Measurements from ENCODE around the gene SYNDIG1.

The SYNDIG1 gene

DNA sequence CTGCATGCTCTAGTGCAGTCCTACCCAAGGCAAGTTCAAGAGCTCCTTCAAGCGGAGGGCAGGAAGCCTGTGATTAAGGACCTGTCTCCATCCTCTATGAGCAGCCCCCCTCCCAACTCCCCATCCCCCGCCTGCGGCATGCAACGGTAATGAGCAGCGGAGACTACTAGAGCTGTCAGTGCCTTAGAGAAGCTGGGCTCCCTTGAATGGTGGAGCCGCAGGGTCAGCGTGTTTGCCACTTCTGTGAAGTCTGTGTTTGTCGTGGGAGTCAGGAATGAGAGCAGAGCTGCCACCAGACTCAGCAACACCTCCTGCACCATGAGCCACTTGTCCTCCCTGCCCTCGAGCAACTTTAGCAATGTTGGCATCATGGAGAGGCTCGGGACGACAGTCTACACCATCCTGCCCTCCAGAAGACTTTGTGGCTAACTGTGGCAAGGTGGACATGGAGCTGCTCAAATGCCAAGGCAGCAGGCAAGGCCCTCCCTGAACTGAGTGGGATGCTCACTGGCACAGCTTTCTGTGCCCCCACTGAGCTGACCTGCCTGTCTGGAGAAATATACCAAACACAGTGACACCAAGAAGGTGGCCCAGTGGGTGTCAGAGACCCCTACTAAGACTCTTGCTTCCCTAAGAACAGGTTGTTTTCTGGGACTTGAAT, 23.8 kb upstream of the SYNDIG1 start:
- intact Hi-C loops (cut with DNase I), result no loop called here
- peak in 1 of 10 donors; percentile 15 for DNase-seq

DNA sequence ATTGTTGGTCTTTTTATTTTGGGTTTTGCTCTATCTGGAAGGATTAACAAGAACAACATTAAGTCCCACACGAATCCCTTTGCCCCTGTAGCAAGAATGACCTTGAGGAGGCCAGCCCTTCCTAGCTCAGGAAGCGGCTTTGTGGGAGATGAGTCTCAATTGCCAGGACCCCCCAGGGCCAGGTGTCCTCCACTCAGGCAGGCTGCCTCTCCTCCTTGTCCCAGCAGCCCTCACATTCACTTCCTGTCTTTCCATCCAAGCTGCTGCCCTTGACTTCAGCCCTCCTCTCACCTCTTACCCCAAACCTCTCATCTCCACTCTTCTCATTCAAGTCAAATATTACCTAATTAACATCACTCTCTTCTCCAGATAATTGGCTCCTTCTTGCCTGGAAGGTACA, 22.6 kb upstream of the SYNDIG1 start:
- DNase-seq, result peak in 1 of 10 donors; percentile 5
- intact Hi-C loops (cut with DNase I), result no loop called here

DNA sequence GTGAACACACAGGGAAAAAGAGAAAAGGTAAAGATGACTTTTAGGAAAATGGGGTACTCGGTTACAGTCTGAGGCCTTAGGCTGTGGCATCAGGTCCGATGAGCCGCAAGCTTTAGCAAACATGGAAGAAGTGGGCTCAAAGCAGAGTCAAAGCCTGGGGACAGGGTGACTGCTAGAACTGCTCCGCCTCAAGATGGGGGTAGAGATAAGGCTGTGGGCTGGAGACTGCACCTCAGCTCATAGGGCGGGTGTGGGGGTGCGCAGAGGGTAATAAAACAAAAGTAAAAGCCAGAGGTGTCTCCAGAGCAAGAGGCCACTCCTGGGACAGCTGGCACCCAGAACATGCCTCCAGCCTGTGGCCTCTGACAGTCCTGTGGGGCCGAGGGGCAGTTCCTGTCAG, 21.3 kb upstream of the SYNDIG1 start:
- intact Hi-C loops (cut with DNase I), result no loop called here
- DNase-seq, result peak in 1 of 10 donors; percentile 9

DNA sequence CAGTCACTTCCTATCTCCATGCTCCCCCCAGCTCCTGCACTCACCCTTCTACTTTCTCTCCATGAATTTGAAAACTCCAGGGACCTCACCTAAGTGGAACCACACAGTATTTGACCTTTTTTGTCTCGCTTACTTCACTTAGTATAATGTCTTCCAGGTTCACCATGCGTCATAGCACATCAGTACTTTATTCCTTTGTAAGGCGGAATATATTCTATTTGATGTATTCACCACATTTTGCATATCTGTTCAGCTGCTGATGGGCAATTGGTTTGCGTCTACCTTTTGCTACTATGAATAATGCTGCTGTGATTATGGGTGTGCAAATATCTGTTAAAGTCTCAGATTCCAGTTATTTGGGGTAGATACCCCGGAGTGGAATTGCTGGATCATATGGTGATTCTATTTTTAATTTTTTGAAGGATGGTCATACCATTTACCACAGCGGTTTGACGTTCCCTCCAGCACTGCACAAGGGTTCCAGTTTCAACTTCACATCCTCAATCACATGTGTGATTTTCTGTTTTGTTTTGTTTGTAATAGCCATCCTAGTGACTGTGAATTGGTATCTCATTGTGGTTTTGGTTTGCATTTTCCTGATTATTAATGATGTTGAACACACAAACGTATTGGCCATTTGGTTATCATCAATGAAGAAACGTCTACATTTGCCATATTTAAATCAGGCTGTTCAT, 20.3 kb upstream of the SYNDIG1 start:
- no peak for DNase-seq
- intact Hi-C loops (cut with DNase I), result no loop called here

DNA sequence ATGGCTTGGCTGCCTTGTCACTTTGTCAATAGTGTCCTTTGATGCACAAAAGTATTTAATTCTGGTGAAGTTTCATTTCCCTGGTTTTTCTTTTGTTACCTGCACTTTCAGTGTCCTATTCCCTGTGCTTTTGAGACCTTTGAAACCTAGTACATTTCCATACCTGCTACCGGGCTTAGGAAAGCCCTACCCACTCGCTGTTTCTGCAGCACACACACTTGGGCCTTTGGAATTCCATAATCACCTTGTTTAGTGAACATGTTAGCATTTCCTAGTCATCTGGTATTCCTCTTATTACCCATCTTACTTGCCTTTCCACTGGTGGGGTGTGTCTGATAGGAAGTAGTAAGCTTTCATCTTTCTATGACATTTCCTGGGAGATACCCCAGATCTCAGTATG, 19.3 kb upstream of the SYNDIG1 start:
- no peak for DNase-seq
- intact Hi-C loops (cut with DNase I), result no loop called here

DNA sequence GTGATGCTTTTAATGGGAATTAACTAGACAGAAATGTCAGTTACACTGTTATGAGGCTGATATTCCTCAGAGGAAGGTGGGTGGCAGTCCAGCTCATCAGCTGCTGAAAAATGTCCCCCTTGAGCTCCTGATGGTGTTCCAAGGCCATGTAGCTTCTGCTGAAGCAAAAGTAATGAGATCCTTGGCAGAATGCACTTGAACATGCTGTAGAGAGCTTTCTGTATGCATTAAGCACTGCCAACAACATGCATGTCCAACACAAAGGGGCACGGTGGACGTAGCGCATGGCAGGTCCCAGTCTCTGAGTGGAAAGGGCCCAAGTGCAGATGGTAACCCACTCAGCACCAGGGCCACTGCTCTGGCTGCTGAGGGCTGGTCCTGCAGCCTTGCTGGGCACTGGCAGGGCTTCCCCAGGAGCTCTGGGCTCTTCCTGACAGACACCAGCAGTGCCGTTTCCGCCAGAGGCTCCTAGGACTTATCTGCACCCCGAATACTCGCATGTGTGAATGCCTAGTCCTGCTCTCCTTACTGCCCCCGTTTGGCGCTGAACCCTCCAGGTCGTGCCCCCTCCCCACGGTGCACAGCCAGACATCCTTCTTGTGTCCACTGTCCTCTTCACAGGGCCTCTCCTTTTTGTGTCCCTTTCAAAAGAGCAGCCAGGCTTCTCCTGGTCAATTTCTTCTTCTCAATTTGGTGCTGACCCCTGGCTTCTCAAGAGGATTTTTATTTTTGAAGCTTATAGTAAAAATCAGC, 18.6 kb upstream of the SYNDIG1 start:
- intact Hi-C loops (cut with DNase I), result no loop called here
- peak in 1 of 10 donors; percentile 12 for DNase-seq

DNA sequence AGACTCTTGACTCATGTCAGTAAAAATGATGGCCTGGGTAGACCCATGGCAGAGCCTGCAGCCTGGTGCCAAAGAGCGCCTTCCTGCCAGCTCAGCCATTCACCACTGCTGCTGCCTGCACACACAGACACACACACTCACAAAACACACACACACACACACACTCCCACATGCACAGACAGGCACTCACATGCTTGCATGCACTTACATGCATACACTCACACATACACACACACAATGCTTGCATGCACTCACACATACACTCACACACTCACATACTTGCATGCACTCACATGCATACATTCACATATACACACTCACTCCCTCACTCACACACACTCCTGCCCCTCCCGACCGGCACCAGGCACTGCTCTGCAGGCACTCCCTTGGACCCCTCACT, 18.0 kb upstream of the SYNDIG1 start:
- peak in 1 of 10 donors; percentile 7 for DNase-seq
- intact Hi-C loops (cut with DNase I), result no loop called here

DNA sequence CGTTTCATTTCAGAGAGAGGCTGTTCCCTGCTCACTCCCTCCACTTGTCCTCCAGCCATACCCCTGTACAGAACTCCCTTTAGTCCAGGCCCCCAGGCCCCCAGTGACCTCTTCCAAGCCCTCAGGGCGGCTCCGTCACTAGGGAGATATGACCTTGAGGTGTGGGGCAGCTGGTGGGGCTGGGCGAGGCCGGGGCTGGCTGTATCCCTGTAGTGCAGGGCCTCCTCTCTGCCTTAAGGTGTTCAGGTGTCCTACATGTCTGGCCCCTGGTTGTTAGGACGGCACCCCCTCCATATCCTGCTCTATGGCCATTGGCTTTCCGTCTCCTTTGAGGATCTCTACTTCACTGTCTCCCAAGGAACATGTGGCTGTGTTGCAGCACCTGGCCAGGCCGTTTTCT, 17.4 kb upstream of the SYNDIG1 start:
- intact Hi-C loops (cut with DNase I), result no loop called here
- DNase-seq, result peak in 1 of 10 donors; percentile 7

DNA sequence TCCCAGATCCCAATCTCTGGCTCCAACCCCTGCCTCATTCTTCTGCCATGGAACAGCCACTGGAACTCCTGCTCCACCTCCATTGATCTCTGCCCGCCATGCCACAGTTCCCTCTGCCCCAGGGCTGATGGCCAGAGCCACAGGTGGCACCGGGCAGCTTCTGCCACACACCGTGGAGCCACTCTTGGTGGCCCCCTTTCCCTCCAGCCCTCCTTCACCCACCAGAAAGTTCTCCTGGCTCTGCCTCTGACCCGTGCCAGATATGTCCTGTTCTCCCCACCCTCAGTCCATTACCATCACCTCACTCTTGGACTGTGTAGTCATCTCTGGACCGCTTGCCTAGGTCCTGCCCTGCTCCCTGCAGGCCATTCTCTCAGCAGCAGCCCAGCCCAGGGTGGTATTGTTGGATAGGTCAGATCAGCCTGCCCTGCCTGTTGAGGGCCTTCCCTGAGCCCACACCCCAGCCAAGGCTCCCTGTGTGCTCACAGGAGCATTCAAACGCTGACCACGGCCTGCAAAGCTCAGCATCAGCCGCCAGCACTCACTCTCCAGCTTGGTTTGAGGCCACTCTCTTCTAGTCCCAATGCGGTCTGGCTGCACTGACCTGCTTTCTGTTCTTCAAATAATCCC, 16.8 kb upstream of the SYNDIG1 start:
- peak in 1 of 10 donors; percentile 15 for DNase-seq
- intact Hi-C loops (cut with DNase I), result no loop called here

DNA sequence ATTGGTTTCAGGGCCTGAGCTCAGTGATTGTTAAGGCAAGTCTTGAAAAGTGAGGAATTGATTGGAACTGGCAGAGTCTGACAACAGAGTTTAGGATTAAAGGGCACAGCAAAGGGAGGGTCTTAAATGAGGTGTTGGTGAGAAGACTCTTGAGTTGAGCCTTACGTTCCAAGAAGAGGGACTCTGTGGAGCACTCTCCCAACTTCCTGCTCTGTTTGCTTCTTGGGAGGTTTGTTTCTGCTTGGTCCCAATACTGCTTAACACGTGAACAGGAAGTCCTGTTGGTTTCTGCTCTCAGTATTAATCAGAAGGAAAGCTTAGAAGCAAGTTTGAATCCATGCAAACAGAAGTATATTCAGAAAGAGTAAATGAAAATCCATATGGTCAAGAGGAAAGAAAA, 15.6 kb upstream of the SYNDIG1 start:
- intact Hi-C loops (cut with DNase I), result no loop called here
- peak in 1 of 10 donors; percentile 11 for DNase-seq

DNA sequence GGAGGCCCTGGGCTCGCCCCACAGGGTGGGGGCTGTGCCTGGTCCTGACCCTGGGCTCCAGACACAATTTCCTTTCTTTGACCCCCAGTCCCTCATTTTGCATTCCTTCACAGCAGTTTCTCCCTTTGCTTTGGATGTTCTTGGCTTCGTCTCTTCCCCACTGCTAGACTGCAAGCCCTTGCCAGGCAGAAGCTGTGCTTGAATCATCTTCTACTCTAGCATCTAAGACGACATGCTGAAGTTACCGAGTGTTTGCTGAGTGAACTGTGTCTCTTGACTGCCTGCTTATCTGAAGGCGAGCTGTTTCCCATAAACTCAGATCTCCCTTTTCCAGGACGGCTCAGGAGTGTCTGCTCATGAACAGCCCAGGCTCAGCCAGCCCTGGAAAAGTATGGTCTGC, 14.3 kb upstream of the SYNDIG1 start:
- DNase-seq, result peak in 1 of 10 donors; percentile 13
- intact Hi-C loops (cut with DNase I), result no loop called here

DNA sequence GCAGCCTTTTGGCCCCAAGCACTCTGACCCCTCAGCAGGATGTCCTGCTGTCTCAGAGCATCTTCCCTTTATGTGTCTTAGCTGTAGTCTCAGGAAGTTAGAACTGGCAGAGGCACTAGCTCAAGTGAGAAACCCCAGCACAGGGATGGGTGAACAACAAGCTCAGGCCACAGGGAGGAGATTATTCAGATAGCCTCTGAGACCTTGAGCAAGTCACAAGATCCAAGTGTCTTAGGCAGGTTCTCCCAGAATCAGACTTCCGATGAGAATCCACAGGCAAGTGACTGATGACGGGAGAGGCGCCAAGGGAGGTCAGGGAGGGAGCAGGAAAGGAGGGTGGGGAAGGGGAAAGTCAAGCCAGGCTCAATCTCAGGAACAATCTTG, 13.0 kb upstream of the SYNDIG1 start:
- DNase-seq, result peak in 1 of 10 donors; percentile 0
- intact Hi-C loops (cut with DNase I), result no loop called here

DNA sequence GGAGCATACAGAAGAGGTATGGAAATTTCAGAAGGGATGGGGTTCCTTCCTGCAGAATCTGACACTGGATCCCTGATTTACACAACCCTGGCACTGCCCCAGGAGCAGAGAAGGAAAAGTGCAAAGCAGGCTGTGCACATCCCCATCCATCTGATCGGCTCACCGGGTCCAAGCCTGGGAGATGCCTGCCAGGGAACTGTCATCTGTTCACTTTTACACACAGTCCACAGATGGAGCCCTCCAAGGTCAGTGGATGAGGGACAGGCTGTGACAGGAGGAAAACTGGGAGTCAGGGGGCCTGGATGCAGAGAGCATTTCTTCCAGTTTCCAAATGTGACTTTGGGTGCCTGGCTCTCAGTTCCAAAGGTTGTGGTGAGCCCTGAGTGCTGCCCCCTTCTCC, 11.0 kb upstream of the SYNDIG1 start:
- intact Hi-C loops (cut with DNase I), result no loop called here
- peak in 1 of 10 donors; percentile 13 for DNase-seq

DNA sequence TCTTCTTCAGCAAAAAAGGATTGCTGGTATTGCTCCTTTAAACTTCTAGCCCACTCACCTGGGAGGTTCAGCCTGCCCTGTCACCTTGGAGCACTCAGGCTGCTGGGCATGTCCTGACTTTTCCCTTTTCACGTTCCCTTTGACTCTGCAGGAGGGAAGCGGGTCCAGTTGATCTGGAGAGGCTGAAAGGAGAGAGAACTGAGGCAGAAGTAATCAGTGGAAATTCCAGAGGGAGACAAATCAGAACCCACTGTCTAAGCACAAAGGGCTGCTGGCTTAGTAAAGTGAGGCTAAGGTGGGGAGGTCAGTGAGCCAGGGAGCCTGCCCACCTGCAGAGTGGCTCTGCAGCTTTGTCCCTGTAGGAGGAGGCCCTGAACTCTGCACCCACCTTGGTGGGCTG, 9.7 kb upstream of the SYNDIG1 start:
- no peak for DNase-seq
- intact Hi-C loops (cut with DNase I), result loop anchor here (10.0 kb wide), 1 partner anchor 75 kb away; no protein-coding TSS in a partner anchor

DNA sequence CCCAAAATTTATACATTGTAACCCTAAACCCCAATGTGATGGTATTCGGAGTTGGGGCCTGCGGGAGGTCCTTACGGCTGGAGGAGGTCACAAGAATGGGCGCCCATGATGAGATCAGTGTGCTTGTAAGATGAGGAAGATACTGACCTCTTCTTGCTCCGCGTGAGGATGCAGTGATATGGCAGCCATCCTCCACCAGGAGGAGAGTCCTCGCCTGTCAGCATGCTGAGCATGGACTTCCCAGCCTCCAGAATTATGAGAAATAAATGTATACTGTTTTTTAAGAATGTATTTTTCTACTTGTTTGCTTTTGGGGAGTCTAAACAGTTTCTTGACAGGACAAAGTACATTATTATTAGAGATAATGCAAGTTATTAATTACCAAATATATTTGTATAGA, 8.7 kb upstream of the SYNDIG1 start:
- DNase-seq, result no peak
- intact Hi-C loops (cut with DNase I), result loop anchor here (10.0 kb wide), 1 partner anchor 76 kb away; no protein-coding TSS in a partner anchor

DNA sequence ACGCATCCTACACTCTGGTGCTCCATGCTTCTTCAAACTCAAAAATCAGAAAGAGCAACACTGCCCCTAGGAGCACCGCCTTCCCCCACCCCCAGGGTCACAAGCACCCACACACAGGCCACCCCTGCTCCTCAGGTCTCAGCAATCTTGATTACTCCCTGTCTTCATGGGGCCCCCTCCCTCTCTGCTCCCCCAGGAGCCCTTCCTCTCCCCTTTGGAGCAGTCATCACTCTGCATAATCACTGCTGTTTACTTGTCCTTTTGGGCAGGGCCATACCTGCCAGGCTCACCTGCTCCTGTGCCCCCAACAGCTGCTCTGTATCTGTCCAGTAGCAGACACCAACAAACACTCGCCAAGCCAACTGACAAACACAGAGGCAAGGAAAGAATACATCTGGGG, 7.6 kb upstream of the SYNDIG1 start:
- DNase-seq, result no peak
- intact Hi-C loops (cut with DNase I), result loop anchor here (10.0 kb wide), 1 partner anchor 77 kb away; no protein-coding TSS in a partner anchor

DNA sequence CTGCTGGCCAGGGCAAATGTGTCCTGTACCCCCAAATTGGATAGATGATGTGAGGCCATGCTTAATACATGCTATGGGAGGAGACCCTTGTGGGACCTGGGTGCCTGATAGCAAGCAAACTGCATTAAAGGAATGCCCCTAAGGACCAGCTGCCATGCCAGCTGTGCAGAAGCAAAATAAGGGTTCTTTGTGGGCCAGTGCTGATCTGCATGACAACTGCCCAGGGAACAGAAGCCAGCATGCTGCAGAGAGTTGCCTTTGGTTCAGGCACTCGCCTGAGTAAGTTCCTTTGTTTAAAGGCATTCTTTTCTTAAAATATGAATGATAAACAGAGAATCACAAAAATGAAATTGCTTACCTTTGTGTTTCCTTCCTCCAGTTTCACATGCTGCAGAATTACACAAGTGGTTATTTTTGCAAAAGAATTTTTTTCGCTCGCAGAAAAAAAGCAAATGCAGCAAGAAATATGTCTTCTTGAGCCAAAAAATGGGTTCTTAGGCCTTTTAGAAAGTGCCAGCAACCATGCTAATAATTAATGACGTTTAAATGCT, 6.9 kb upstream of the SYNDIG1 start:
- DNase-seq, result peak in 8 of 10 donors; percentile 51 to 96 (median 68)
- intact Hi-C loops (cut with DNase I), result loop anchor here (10.0 kb wide), 1 partner anchor 78 kb away; no protein-coding TSS in a partner anchor

DNA sequence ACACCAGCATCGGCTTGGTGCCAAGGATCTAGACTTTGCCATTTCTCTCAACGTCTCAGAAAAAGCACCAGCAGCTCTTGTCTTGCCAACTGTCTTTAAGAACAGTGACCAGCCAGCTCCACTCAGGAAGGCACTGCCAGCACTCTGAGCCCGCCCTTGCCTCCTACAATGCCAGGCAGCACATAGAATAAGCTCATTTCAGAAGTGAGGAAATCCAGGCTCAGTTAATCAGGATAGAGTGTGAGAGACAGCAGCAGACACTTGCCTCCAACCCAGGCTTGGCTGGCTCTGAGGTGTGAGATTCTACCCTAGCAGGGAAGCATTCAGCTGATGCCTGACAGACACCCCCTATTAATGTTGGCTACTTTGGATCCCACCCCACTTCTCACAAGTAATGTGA, 4.3 kb upstream of the SYNDIG1 start:
- intact Hi-C loops (cut with DNase I), result loop anchor here (10.0 kb wide), 1 partner anchor 80 kb away; no protein-coding TSS in a partner anchor

DNA sequence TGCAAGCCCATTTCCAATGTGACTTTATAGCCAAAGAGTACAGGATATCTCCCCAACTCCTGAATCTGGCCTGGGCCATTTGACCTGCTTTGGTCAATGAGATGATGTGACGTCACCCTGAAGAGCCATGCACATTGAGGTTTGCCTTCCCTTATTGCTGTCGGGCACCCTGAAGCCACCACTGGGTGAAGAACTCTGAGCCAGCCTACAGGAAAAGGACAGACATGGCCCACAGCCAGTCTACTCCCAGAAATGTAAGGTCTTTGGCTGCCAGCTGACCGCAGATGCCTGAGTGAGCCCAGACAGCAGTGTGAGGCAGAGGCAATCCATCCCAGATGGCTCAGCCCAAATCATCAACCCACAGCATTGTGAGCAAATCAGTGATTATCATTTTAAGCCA, 3.7 kb upstream of the SYNDIG1 start:
- intact Hi-C loops (cut with DNase I), result loop anchor here (10.0 kb wide), 1 partner anchor 81 kb away; no protein-coding TSS in a partner anchor
- DNase-seq, result peak in 9 of 10 donors; percentile 38 to 96 (median 66)

More for the DNA sequence above, 4.3 kb upstream of the SYNDIG1 start:
- peak in 6 of 10 donors; percentile 37 to 92 (median 70) for DNase-seq
